ENCODE measurements around the gene RBM38. TPM values are rescaled to one million over a fixed set of nuclear protein-coding genes. Genes with fewer than 3 reads are reported as not detected.
"Not testable (repeated sequence)": the region's sequence is repeated elsewhere in the genome, so short reads cannot be mapped to it uniquely, and the experiment has no call there.

The RBM38 gene
- total RNA-seq, 1 experiment from 2014 or later, result 39.2 TPM

DNA sequence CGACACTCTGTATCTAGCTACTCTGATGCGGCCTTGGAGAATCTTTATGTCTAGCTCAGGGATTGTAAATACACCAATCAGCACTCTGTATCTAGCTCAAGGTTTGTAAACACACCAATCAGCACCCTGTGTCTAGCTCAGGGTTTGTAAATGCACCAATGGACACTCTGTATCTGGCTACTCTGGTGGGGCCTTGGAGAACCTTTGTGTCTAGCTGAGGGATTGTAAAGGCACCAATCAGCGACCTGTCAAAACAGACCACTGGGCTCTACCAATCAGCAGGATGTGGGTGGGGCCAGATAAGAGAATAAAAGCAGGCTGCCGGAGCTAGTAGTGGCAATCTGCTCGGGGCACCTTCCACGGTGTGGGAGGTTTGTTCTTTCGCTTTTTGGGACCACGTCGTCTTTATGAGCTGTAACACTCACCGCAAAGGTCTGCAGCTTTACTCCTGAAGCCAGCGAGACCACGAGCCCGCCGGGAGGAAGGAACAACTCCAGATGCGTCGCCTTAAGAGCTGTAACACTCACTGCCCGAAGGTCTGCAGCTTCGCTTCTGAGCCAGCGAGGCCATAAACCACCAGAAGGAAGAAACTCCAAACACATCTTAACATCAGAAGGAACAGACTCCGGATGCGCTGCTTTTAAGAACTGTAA is 42.1 kb upstream of the RBM38 start:
- CTCF ChIA-PET, result interaction anchor here (0.6 to 1.8 kb wide), 10 partner anchors 12 to 328 kb away, joined by 3 to 8 read pairs (median 4); no protein-coding TSS in a partner anchor
- H3K36me3 Mint-ChIP-seq (ENCODE audit: insufficient read depth, unreplicated experiment), result peaks cover 41% of the 10 kb centered on the region

DNA sequence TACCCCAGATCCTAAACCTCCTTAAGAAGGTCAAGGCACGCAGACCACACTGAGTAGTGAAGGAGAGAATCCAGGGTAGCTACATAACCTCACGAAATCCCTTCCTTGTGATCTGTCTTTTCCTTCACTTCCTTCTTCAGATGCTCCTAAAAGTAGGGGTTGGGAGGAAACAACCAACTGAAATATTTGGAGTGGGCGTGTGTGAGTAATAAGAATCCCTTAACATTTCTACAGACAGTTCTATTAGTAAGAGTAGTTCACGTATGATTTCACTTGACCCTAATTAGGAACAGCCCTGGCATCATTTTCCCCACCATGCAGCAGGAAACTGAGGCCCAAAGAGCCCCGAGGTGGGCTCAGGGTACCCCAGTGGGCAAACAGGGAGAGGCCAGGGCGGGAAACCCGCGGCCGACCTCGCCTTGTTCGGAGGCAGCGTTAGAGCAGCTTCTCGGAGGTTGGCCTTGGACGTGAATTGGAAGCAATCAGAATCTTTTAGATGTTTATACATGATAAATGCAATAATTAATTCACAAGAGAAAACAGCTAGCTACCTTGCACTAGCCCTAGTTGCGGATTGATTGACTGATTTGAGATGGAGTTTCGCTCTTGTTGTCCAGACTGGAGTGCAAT is 41.0 kb upstream of the RBM38 start:
- intact Hi-C loops (cut with micrococcal nuclease; ENCODE audit: unreplicated experiment), result no loop called here
- no peaks in the 10 kb centered on the region for H3K27me3 Mint-ChIP-seq (ENCODE audit: insufficient read depth, unreplicated experiment)
- H3K9me3 Mint-ChIP-seq (ENCODE audit: unreplicated experiment), result no peaks in the 10 kb centered on the region
- H3K36me3 Mint-ChIP-seq (ENCODE audit: insufficient read depth, unreplicated experiment), result peaks cover 52% of the 10 kb centered on the region
- TF ChIP-seq, protein P1, sequence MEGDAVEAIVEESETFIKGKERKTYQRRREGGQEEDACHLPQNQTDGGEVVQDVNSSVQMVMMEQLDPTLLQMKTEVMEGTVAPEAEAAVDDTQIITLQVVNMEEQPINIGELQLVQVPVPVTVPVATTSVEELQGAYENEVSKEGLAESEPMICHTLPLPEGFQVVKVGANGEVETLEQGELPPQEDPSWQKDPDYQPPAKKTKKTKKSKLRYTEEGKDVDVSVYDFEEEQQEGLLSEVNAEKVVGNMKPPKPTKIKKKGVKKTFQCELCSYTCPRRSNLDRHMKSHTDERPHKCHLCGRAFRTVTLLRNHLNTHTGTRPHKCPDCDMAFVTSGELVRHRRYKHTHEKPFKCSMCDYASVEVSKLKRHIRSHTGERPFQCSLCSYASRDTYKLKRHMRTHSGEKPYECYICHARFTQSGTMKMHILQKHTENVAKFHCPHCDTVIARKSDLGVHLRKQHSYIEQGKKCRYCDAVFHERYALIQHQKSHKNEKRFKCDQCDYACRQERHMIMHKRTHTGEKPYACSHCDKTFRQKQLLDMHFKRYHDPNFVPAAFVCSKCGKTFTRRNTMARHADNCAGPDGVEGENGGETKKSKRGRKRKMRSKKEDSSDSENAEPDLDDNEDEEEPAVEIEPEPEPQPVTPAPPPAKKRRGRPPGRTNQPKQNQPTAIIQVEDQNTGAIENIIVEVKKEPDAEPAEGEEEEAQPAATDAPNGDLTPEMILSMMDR (IDR thresholded peaks at IDR 0.05; ENCODE audit: insufficient read depth in 1 of 2, low read depth in 1 of 2, low read length in 1 of 2, severe bottlenecking in 1 of 2, unreplicated experiment in 1 of 2), result no peak
- H3K27ac Mint-ChIP-seq (ENCODE audit: unreplicated experiment), result peak overlapping the region; percentile 90
- Histone ChIP-seq H3K9me3 (no peaks in the 10 kb centered on the region), H3K27me3 (replicated peaks; ENCODE audit: control insufficient read depth, insufficient read depth, low read length) (no peaks in the 10 kb centered on the region), H3K4me1 (peaks cover 8% of the 10 kb centered on the region), H3K4me3 (ENCODE audit: low read depth, low read length) (no peak overlapping the region), H3K36me3 (ENCODE audit: control insufficient read depth, insufficient read depth, low read length) (peaks cover 7% of the 10 kb centered on the region; the same call in 1 of the 2 replicates)
- H3K4me3 Mint-ChIP-seq (ENCODE audit: unreplicated experiment), result peak overlapping the region; percentile 88
- POLR2A ChIA-PET, result no interaction called here
- DNase-seq, result no peak
- peaks cover 18% of the 10 kb centered on the region for H3K4me1 Mint-ChIP-seq (ENCODE audit: low read depth, unreplicated experiment)
- CTCF ChIA-PET, result interaction anchor here (0.8 to 1.6 kb wide), 4 partner anchors 15 to 263 kb away, joined by 3 to 5 read pairs (median 4); no protein-coding TSS in a partner anchor
- no TSS peak for BruUV-seq (replicated peaks)

More for the DNA sequence above, 42.1 kb upstream of the RBM38 start:
- H3K9me3 Mint-ChIP-seq (ENCODE audit: unreplicated experiment); H3K27me3 Mint-ChIP-seq (ENCODE audit: insufficient read depth, unreplicated experiment); H3K4me1 ChIP-seq; H3K36me3 ChIP-seq (ENCODE audit: control insufficient read depth, insufficient read depth, low read length); intact Hi-C loops (cut with micrococcal nuclease; ENCODE audit: unreplicated experiment); H3K27ac Mint-ChIP-seq (ENCODE audit: unreplicated experiment); BruUV-seq (replicated peaks); H3K4me3 ChIP-seq (ENCODE audit: low read depth, low read length); H3K9me3 ChIP-seq; H3K27me3 ChIP-seq (replicated peaks; ENCODE audit: control insufficient read depth, insufficient read depth, low read length): not testable (repeated sequence)
- peak; percentile 35 to 60 for DNase-seq
- POLR2A ChIA-PET, result interaction anchor here (0.9 kb wide), 1 partner anchor 42 kb away, joined by 4 read pairs; the partner anchor contains the start of gene RBM38
- Mint-ChIP-seq H3K4me1 (ENCODE audit: low read depth, unreplicated experiment) (peaks cover 18% of the 10 kb centered on the region), H3K4me3 (ENCODE audit: unreplicated experiment) (peak overlapping the region; percentile 88)

DNA sequence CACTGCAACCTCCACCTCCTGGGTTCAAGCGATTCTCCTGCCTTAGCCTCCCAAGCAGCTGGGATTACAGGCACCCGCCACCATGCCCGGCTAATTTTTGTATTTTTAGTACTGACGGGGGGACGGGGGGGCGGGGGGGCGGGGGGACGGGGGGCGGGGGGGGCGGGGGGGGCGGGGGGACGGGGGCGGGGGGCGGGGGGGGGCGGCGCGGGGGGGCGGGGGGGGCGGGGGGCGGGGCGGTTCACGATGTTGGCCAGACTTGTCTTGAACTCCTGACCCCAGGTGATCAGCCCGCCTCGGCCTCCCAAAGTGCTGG is 40.5 kb upstream of the RBM38 start:
- POLR2A ChIA-PET; intact Hi-C loops (cut with micrococcal nuclease; ENCODE audit: unreplicated experiment); H3K27me3 Mint-ChIP-seq (ENCODE audit: insufficient read depth, unreplicated experiment); H3K36me3 ChIP-seq (ENCODE audit: control insufficient read depth, insufficient read depth, low read length); H3K9me3 ChIP-seq; H3K4me1 ChIP-seq; H3K27me3 ChIP-seq (replicated peaks; ENCODE audit: control insufficient read depth, insufficient read depth, low read length); DNase-seq; H3K9me3 Mint-ChIP-seq (ENCODE audit: unreplicated experiment); BruUV-seq (replicated peaks): not testable (repeated sequence)
- H3K36me3 Mint-ChIP-seq (ENCODE audit: insufficient read depth, unreplicated experiment), result peaks cover 52% of the 10 kb centered on the region
- H3K4me3 ChIP-seq (ENCODE audit: low read depth, low read length), result peak overlapping the region; percentile 74
- H3K27ac Mint-ChIP-seq (ENCODE audit: unreplicated experiment), result peak overlapping the region; percentile 90
- peaks cover 18% of the 10 kb centered on the region for H3K4me1 Mint-ChIP-seq (ENCODE audit: low read depth, unreplicated experiment)
- H3K4me3 Mint-ChIP-seq (ENCODE audit: unreplicated experiment), result peak overlapping the region; percentile 88
- CTCF ChIA-PET, result interaction anchor here (0.8 kb wide), 1 partner anchor 15 kb away, joined by 3 read pairs; no protein-coding TSS in a partner anchor

All from Caco-2 (cell line).